IMR-90 (cell line): ENCODE data around the gene TMEM61. TPM values are rescaled to one million over a fixed set of nuclear protein-coding genes. Genes with fewer than 3 reads are reported as not detected.

Source experiments
- ATAC-seq: fragments of 200-7000 bp; cut with Tn5 transposase; 2 replicates; pipeline ENCODE4 v1.9.1; 2020; ENCODE audit warnings: low read depth, mild to moderate bottlenecking, moderate library complexity
- BruUV-seq: library from RNA; stranded (reverse); fragments of 400-500 nt; replicated peaks from 2 replicates; lab custom pipeline; 2021; lab: Mats Ljungman, UMichigan
- CTCF ChIA-PET: fragments of 300-600 bp; formaldehyde crosslinking; extraction: SDS; loops from one replicate; lab custom pipeline; 2021; ENCODE audit warnings: antibody characterized with exemption; lab: Yijun Ruan, JAX
- POLR2A ChIA-PET: fragments of 300-600 bp; sonication (Branson Sonifier 250); formaldehyde crosslinking; loops from one replicate; lab custom pipeline; 2022; ENCODE audit warnings: antibody characterized with exemption; ENCODE audit not compliant: unreplicated experiment; lab: Charles Lee
- DNase-seq: peaks from one replicate; pipeline ENCODE4 v3.0.0; 2013
- H2AFZ ChIP-seq: replicated peaks from 2 replicates; pipeline ENCODE3; 2013; ENCODE audit warnings: low read length, mild to moderate bottlenecking; ENCODE audit not compliant: poor library complexity
- H2AK5ac ChIP-seq: 2 replicates; pipeline ENCODE4 v1.6.1; 2013; ENCODE audit warnings: low read depth, low read length, inconsistent platforms
- H2AK9ac ChIP-seq: replicated peaks from 2 replicates; pipeline ENCODE3; 2013; ENCODE audit warnings: mild to moderate bottlenecking, low read depth, low read length, moderate library complexity; ENCODE audit not compliant: poor library complexity
- H2BK120ac ChIP-seq: 2 replicates; pipeline ENCODE4 v1.6.1; 2013; ENCODE audit warnings: low read depth, low read length, inconsistent platforms
- H2BK15ac ChIP-seq: 3 replicates; pipeline ENCODE4 v1.6.1; 2013; ENCODE audit warnings: low read depth, low read length, inconsistent platforms
- H2BK20ac ChIP-seq: 2 replicates; pipeline ENCODE4 v1.6.1; 2013; ENCODE audit warnings: low read depth, mild to moderate bottlenecking, inconsistent platforms, low read length, moderate library complexity
- H2BK5ac ChIP-seq: 2 replicates; pipeline ENCODE4 v1.6.1; 2013; ENCODE audit warnings: mild to moderate bottlenecking, low read depth, low read length, inconsistent platforms; ENCODE audit not compliant: poor library complexity, severe bottlenecking
- H3K14ac ChIP-seq: replicated peaks from 2 replicates; pipeline ENCODE4 v1.6.1; 2013; ENCODE audit warnings: low read depth, low read length, inconsistent platforms
- H3K18ac ChIP-seq: 2 replicates; pipeline ENCODE4 v1.6.1; 2013; ENCODE audit warnings: low read depth, low read length, control low read depth
- H3K23ac ChIP-seq: 2 replicates; pipeline ENCODE4 v1.6.1; 2013; ENCODE audit warnings: low read depth, low read length, inconsistent platforms
- H3K27ac ChIP-seq: 2 replicates; pipeline ENCODE4 v1.5.1; 2013; ENCODE audit warnings: mild to moderate bottlenecking, control low read depth, low read length; ENCODE audit not compliant: insufficient read depth
- H3K27me3 ChIP-seq: 2 replicates; pipeline ENCODE4 v1.6.1; 2013; ENCODE audit warnings: low read length; ENCODE audit not compliant: control insufficient read depth, insufficient read depth
- H3K36me3 ChIP-seq: 2 replicates; pipeline ENCODE4 v1.6.1; 2013; ENCODE audit warnings: low read length, mixed read lengths; ENCODE audit not compliant: control insufficient read depth, insufficient read depth
- H3K4ac ChIP-seq: 2 replicates; pipeline ENCODE4 v1.6.1; 2013; ENCODE audit warnings: low read depth, low read length, inconsistent platforms
- H3K4me1 ChIP-seq: 2 replicates; pipeline ENCODE4 v1.6.1; 2013; ENCODE audit warnings: low read length, mixed read lengths; ENCODE audit not compliant: control insufficient read depth, insufficient read depth
- H3K4me2 ChIP-seq: 2 replicates; pipeline ENCODE4 v1.6.1; 2013; ENCODE audit warnings: low read depth, mild to moderate bottlenecking, control low read depth, low read length, moderate library complexity
- H3K4me3 ChIP-seq: 2 replicates; pipeline ENCODE4 v1.5.1; 2013; ENCODE audit warnings: low read depth, mild to moderate bottlenecking, control low read depth, low read length, moderate library complexity; ENCODE audit not compliant: insufficient read depth
- H3K56ac ChIP-seq: 2 replicates; pipeline ENCODE4 v1.6.1; 2013; ENCODE audit warnings: low read length, inconsistent platforms; ENCODE audit not compliant: insufficient read depth; ENCODE audit errors: extremely low read depth
- H3K79me1 ChIP-seq, 2 experiments: 2 replicates each; pipeline ENCODE4 v1.6.1; 2013; ENCODE audit warnings: low read length in 2 of 2, inconsistent platforms in 1 of 2, low read depth in 1 of 2
- H3K9ac ChIP-seq: 2 replicates; pipeline ENCODE4 v1.6.1; 2013; ENCODE audit warnings: low read depth, low read length, control low read depth
- H3K9me1 ChIP-seq: 2 replicates; pipeline ENCODE4 v1.6.1; 2013; ENCODE audit warnings: low read length, inconsistent platforms; ENCODE audit not compliant: insufficient read depth
- H3K9me3 ChIP-seq: 2 replicates; pipeline ENCODE4 v1.6.1; 2013; ENCODE audit warnings: low read length; ENCODE audit not compliant: control insufficient read depth, insufficient read depth
- H4K20me1 ChIP-seq: 2 replicates; pipeline ENCODE4 v1.6.1; 2013; ENCODE audit warnings: low read length, inconsistent platforms; ENCODE audit not compliant: insufficient read depth
- H4K5ac ChIP-seq: 2 replicates; pipeline ENCODE4 v1.6.1; 2013; ENCODE audit warnings: mild to moderate bottlenecking, low read depth, low read length, control low read depth
- H4K8ac ChIP-seq, 2 experiments: 2 replicates each; pipeline ENCODE4 v1.6.1; 2013; ENCODE audit warnings: low read depth in 2 of 2, low read length in 2 of 2, control low read depth in 1 of 2, inconsistent platforms in 1 of 2
- H4K91ac ChIP-seq: 2 replicates; pipeline ENCODE4 v1.6.1; 2013; ENCODE audit warnings: low read depth, low read length, inconsistent platforms; ENCODE audit not compliant: insufficient read depth
- CTCF ChIP-seq: conservative IDR thresholded peaks from 2 replicates; pipeline ENCODE4 v1.5.1; 2012; ENCODE audit warnings: mild to moderate bottlenecking, low read depth, low read length, improper control_type of control experiment
- MAZ ChIP-seq: IDR thresholded peaks from 2 replicates; pipeline ENCODE4 v1.6.1; 2012; ENCODE audit warnings: low read depth, mild to moderate bottlenecking, low read length, improper control_type of control experiment, moderate library complexity, borderline replicate concordance
- NFE2L2 ChIP-seq: fragments of 150-350 bp; IDR thresholded peaks from 2 replicates; pipeline ENCODE4 v1.6.1; 2016; ENCODE audit warnings: low read depth, mild to moderate bottlenecking, low read length
- POLR2A ChIP-seq: IDR thresholded peaks from 2 replicates; pipeline ENCODE4 v1.6.1; 2012; ENCODE audit warnings: mild to moderate bottlenecking, low read depth, low read length
- RFX5 ChIP-seq: IDR thresholded peaks from 2 replicates; pipeline ENCODE4 v1.8.0; 2012; ENCODE audit warnings: low read depth, mild to moderate bottlenecking, low read length, moderate library complexity
- WGBS, 2 experiments: methylation state at CpG; one replicate each; pipeline versions ENCODE4 v1.1.5 to v1.1.7; 2013; ENCODE audit warnings: missing lambda C conversion rate in 2 of 2; ENCODE audit not compliant: insufficient read length in 1 of 2; ENCODE audit errors: extremely low coverage in 2 of 2; 5-methylcytosine and 5-hydroxymethylcytosine counted together
- dilution Hi-C: fragments of 300-500 bp; cut with HindIII; formaldehyde crosslinking; loops from one replicate; pipeline ENCODE4 v1.14.3; 2018; ENCODE audit warnings: low sequenced_read_pairs; ENCODE audit not compliant: unreplicated experiment
- in situ Hi-C: fragments of 300-500 bp; cut with MboI; formaldehyde crosslinking; loops from 3 replicates; pipeline ENCODE4 v1.14.3; 2019; ENCODE audit warnings: low sequenced_read_pairs, inconsistent platforms, mixed read lengths
- intact Hi-C: fragments of 100-400 bp; cut with micrococcal nuclease; formaldehyde crosslinking; loops from 2 replicates; pipeline ENCODE4 v1.10.0; 2022
- polyA plus RNA-seq, 3 experiments: library from polyadenylated mRNA; depleted of rRNA; stranded (reverse); fragments of >200 nt; gene quantifications; 2 replicates each; pipeline ENCODE4 v1.2.3, GENCODE V29; 2012; ENCODE audit warnings: low replicate concordance in 1 of 3
- total RNA-seq: library from RNA; depleted of rRNA; stranded (reverse); fragments of >200 nt; gene quantifications from 2 replicates; pipeline ENCODE4 v1.2.3, GENCODE V29; 2012

TMEM61 gene
- total and polyA plus RNA-seq, 2 of the 4 experiments (the other 2 are of a cell fraction), result not detected

- BruUV-seq, result no TSS peak
- Histone ChIP-seq H3K4me2 (no peak overlapping the region), H2AK5ac (no peak overlapping the region), H3K9ac (no peak overlapping the region), H4K8ac (no peak overlapping the region), H2AK9ac (no peak overlapping the region), H4K20me1 (0 out of 2 replicates have a peak, but pooled peaks cover 4% of the 10 kb centered on the region), H4K91ac (no peak overlapping the region), H3K79me1 (no peaks in the 10 kb centered on the region), H2BK20ac (no peak overlapping the region), H3K18ac (no peak overlapping the region), H3K4me3 (no peak overlapping the region), H2AFZ (no peak overlapping the region), H3K27me3 (peaks cover 75% of the 10 kb centered on the region), H3K4me1 (peaks cover 2% of the 10 kb centered on the region; the same call in 1 of the 2 replicates), H2BK120ac (no peak overlapping the region), H3K36me3 (no peaks in the 10 kb centered on the region), H2BK5ac (no peak overlapping the region), H3K27ac (no peak overlapping the region), H3K14ac (no peak overlapping the region), H2BK15ac (no peak overlapping the region), H3K4ac (no peak overlapping the region), H3K23ac (no peak overlapping the region), H3K9me3 (no peaks in the 10 kb centered on the region), H4K5ac (no peak overlapping the region), H3K56ac (no peak overlapping the region), H3K9me1 (peaks cover 3% of the 10 kb centered on the region; the same call in 1 of the 2 replicates)
- WGBS, 2 experiments, result no CpG with 5 or more reads among the region's 4 CpGs
- no peak for DNase-seq
- intact Hi-C loops, result no loop called here
- in situ Hi-C loops, result no loop called here
- ATAC-seq, result no peak
- dilution Hi-C loops, result no loop called here
- ChIA-PET POLR2A (no interaction called here), CTCF (interaction anchor here (0.9 kb wide), 1 partner anchor 14 kb away, joined by 4 read pairs; no protein-coding TSS in a partner anchor)
- no peak for TF ChIP-seq CTCF
- no peak for TF ChIP-seq RFX5
- TF ChIP-seq NFE2L2, result no peak
- no peak for TF ChIP-seq MAZ
- TF ChIP-seq POLR2A, result no peak
These were observed 55.5 kb downstream of the TMEM61 start for GRCh38 chr1:55035904-55036303.
